HepG2 (cell line): ENCODE measurements around the gene EFNB1. TPM values are rescaled to one million over a fixed set of nuclear protein-coding genes. Genes with fewer than 3 reads are reported as not detected.

Experiments
- ATAC-seq: fragments of 200-7000 bp; cut with Tn5 transposase; 3 replicates; pipeline ENCODE4 v1.9.1; 2020; ENCODE audit warnings: mild to moderate bottlenecking, moderate library complexity
- BruUV-seq: library from RNA; stranded (reverse); fragments of 400-500 nt; replicated peaks from 2 replicates; lab custom pipeline; 2021; lab: Mats Ljungman, UMichigan
- CTCF ChIA-PET: fragments of 300-600 bp; formaldehyde crosslinking; extraction: SDS; loops from one replicate; lab custom pipeline; 2021; ENCODE audit warnings: low total read pairs, inconsistent platforms, low intra/inter-chr PET ratio; lab: Yijun Ruan, JAX
- POLR2A ChIA-PET: fragments of 350-600 bp; sonication (Branson Sonifier 250); formaldehyde crosslinking; loops from one replicate; lab custom pipeline; 2020; ENCODE audit warnings: antibody characterized with exemption, inconsistent platforms; lab: Yijun Ruan, JAX
- DNase-seq: peaks from one replicate; pipeline ENCODE4 v3.0.0-alpha.2; 2015; ENCODE audit warnings: low spot score
- FAIRE-seq: peaks from 3 replicates; lab custom pipeline; 2011; peaks lifted over from hg19 to GRCh38; lab: Jason Lieb, UNC
- H2AFZ ChIP-seq: one replicate; pipeline ENCODE4 v1.6.1; 2011; ENCODE audit warnings: low read length, inconsistent platforms
- H3K27ac ChIP-seq: fragments of 300-600 bp; 3 replicates; pipeline ENCODE4 v1.8.0; 2011; ENCODE audit warnings: mixed run types, mild to moderate bottlenecking, mixed read lengths, low read length, inconsistent platforms; ENCODE audit not compliant: insufficient read depth; ENCODE audit errors: extremely low read length
- H3K27me3 ChIP-seq, 2 experiments: fragments of 200-600 bp in 1 of 2; 2 replicates in 1 of 2; 3 replicates in 1 of 2; pipeline versions ENCODE4 v1.6.0 to v1.8.0; 2011; ENCODE audit warnings: low read length in 2 of 2, mild to moderate bottlenecking in 2 of 2, moderate library complexity in 2 of 2, inconsistent platforms in 1 of 2; ENCODE audit not compliant: insufficient read depth in 2 of 2, control insufficient read depth in 1 of 2
- H3K36me3 ChIP-seq, 2 experiments: fragments of 200-600 bp in 1 of 2; replicated peaks in 1 of 2; 2 replicates in 1 of 2; 3 replicates in 1 of 2; pipeline versions ENCODE4 v1.5.1 to v1.8.0; 2011; ENCODE audit warnings: low read length in 2 of 2, inconsistent platforms in 1 of 2; ENCODE audit not compliant: insufficient read depth in 2 of 2, control insufficient read depth in 1 of 2
- H3K4me1 ChIP-seq: 2 replicates; pipeline ENCODE4 v1.5.1; 2012; ENCODE audit warnings: low read length, inconsistent platforms; ENCODE audit not compliant: insufficient read depth
- H3K4me2 ChIP-seq: 2 replicates; pipeline ENCODE4 v1.6.0; 2011; ENCODE audit warnings: low read depth, low read length, inconsistent platforms
- H3K4me3 ChIP-seq, 3 experiments: fragments of 200-600 bp in 1 of 3; sonication (generic), shearing (Covaris generic) in 1 of 3; replicated peaks in 1 of 3; 2 replicates each; pipeline ENCODE4 v1.5.1; 2011 to 2016; ENCODE audit warnings: low read length in 3 of 3, inconsistent platforms in 2 of 3, low read depth in 2 of 3, mild to moderate bottlenecking in 2 of 3, control low read depth in 1 of 3, mixed read lengths in 1 of 3; ENCODE audit not compliant: insufficient read depth in 1 of 3
- H3K79me2 ChIP-seq: one replicate; pipeline ENCODE4 v1.6.1; 2011; ENCODE audit warnings: low read length, inconsistent platforms; ENCODE audit not compliant: insufficient read depth
- H3K9ac ChIP-seq: 2 replicates; pipeline ENCODE4 v1.6.0; 2011; ENCODE audit warnings: mild to moderate bottlenecking, low read depth, low read length, inconsistent platforms; ENCODE audit not compliant: insufficient read depth
- H3K9me3 ChIP-seq: 2 replicates; pipeline ENCODE4 v1.5.1; 2012; ENCODE audit warnings: mild to moderate bottlenecking, low read length
- H4K20me1 ChIP-seq: 2 replicates; pipeline ENCODE4 v1.6.0; 2011; ENCODE audit warnings: inconsistent platforms, mild to moderate bottlenecking, low read length, moderate library complexity; ENCODE audit not compliant: insufficient read depth
- BCLAF1 ChIP-seq: fragments of 450-650 bp; IDR thresholded peaks from 2 replicates; pipeline ENCODE4 v1.6.1; 2017; ENCODE audit warnings: mild to moderate bottlenecking
- CHCHD3 ChIP-seq: sonication (generic); formaldehyde crosslinking; IDR thresholded peaks from 2 replicates; pipeline ENCODE4 v1.8.0; 2022; ENCODE audit warnings: mild to moderate bottlenecking, missing genetic modification reagents, moderate library complexity
- DDIT3 ChIP-seq: sonication (generic); formaldehyde crosslinking; IDR thresholded peaks from 2 replicates; pipeline ENCODE4 v1.4.0; 2020; ENCODE audit warnings: mild to moderate bottlenecking, missing genetic modification reagents
- GTF2F1 ChIP-seq: fragments of 150-350 bp; IDR thresholded peaks from 2 replicates; pipeline ENCODE4 v1.6.1; 2014; ENCODE audit warnings: low read length
- HNRNPL ChIP-seq: fragments of 200-400 bp; formaldehyde crosslinking; IDR thresholded peaks from 2 replicates; pipeline ENCODE4 v1.6.1; 2017; ENCODE audit warnings: mild to moderate bottlenecking, low read depth, low read length
- RARG ChIP-seq: sonication (generic); formaldehyde crosslinking; IDR thresholded peaks from 2 replicates; pipeline ENCODE4 v1.4.0; 2020; ENCODE audit warnings: low read depth, mild to moderate bottlenecking, missing genetic modification reagents
- SAFB2 ChIP-seq: sonication (generic); formaldehyde crosslinking; IDR thresholded peaks from 2 replicates; pipeline ENCODE4 v1.5.1; 2020; ENCODE audit warnings: missing genetic modification reagents, low read depth, mild to moderate bottlenecking, borderline replicate concordance
- ZBTB2 ChIP-seq: sonication (generic); formaldehyde crosslinking; IDR thresholded peaks from 2 replicates; pipeline ENCODE4 v1.8.0; 2022; ENCODE audit warnings: low read depth, missing genetic modification reagents
- ZNF7 ChIP-seq: IDR thresholded peaks from 2 replicates; pipeline ENCODE4 v1.6.1; 2016; ENCODE audit warnings: missing biosample characterization, missing genetic modification reagents
- WGBS: methylation state at CpG from one replicate; pipeline ENCODE4 v1.1.6; 2017; ENCODE audit warnings: low lambda C conversion rate; 5-methylcytosine and 5-hydroxymethylcytosine counted together
- in situ Hi-C: cut with HindIII; loops from 2 replicates; pipeline ENCODE4 v1.10.0; 2017; ENCODE audit warnings: low pct_unique_long_range_greater_than_20kb; ENCODE audit not compliant: extremely low pct_ligation_motif_present
- intact Hi-C: fragments of 100-400 bp; cut with micrococcal nuclease; formaldehyde crosslinking; loops from one replicate; pipeline ENCODE4 v1.10.0; 2022; ENCODE audit not compliant: unreplicated experiment
- polyA plus RNA-seq, 8 experiments: library from polyadenylated mRNA; depleted of rRNA in 3 of 8; stranded (reverse) in 7 of 8; unstranded in 1 of 8; fragments of >200 nt; fragmentation: Illumina TruSeq in 4 of 8; extraction: Trizol in 4 of 8; gene quantifications; 2 replicates each; pipeline versions ENCODE4 v1.2.1 to v1.2.3, GENCODE V29; 2011 to 2016; ENCODE audit warnings: low read depth in 4 of 8, missing spikeins in 1 of 8, mixed read lengths in 1 of 8; ENCODE audit not compliant: insufficient read depth in 1 of 8
- total RNA-seq, 5 experiments: library from RNA; depleted of rRNA; stranded (reverse); fragments of >200 nt; fragmentation: Illumina TruSeq; extraction: Trizol; gene quantifications; 2 replicates each; pipeline ENCODE4 v1.2.3, GENCODE V29; 2016; ENCODE audit warnings: low read depth in 1 of 5
- TF ChIP-seq, protein P1 (sequence below): sonication (generic); formaldehyde crosslinking; IDR thresholded peaks from 2 replicates; pipeline ENCODE4 v1.4.0; 2020; ENCODE audit warnings: missing genetic modification reagents, borderline replicate concordance
- TF ChIP-seq, protein P2 (sequence below): IDR thresholded peaks from 2 replicates; pipeline ENCODE4 v1.6.1; 2016; ENCODE audit warnings: missing compliant biosample characterization, missing genetic modification reagents, borderline replicate concordance

The EFNB1 gene
- total and polyA plus RNA-seq, 2 of the 13 experiments (the other 11 are each of a cell fraction or from before 2014, with no cell fraction given), result 4.0 to 4.1 TPM

DNA sequence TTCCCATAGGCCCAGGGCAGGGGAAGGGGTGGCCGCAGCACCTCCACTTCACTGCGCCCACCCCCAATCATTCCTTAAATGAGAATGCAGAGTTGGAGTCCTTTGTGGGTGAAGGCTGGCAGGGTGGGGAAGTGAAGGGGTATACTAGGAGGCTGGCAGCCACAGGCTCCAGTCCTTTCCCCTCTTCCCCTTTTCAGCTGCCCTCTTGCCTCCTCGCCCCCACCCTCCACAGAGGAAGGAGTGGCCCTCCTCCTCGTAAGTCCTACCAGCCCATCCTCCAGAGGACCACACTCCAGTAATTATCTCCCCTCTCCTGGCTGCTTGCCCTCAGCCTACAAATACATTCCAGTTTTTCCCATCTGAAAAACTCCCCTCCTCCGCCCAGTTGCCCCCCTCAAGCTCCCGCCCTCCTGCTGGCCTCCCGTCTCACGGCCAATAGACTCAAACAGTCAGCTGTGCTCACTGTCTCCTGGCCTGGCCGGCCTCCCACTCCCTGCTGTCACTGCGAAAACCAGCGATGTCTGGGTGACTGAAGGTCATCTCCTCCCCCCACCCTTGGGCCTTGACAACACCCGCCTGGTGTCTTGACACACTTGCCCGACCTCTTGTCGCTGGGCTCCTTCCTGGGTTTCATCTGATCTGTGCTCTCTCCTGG lies 38.8 kb downstream of the EFNB1 start (continued):
- TF ChIP-seq BCLAF1 (no peak), CHCHD3 (CRISPR knock-in tag) (no peak)

GRCh38 chrX:68868316-68868715 lies 39.5 kb downstream of the EFNB1 start:
- ATAC-seq, result no peak
- Histone ChIP-seq H3K36me3 (no peaks in the 10 kb centered on the region), H3K9me3 (no peaks in the 10 kb centered on the region), H2AFZ (no peak overlapping the region), H3K4me1 (peaks cover 17% of the 10 kb centered on the region), H3K9ac (no peak overlapping the region), H3K4me2 (no peak overlapping the region), H3K27me3 (no peaks in the 10 kb centered on the region), H4K20me1 (no peaks in the 10 kb centered on the region), H3K79me2 (no peaks in the 10 kb centered on the region), H3K4me3 (no peak overlapping the region), H3K27ac (no peak overlapping the region)
- ChIA-PET POLR2A (no interaction called here), CTCF (no interaction called here)
- 5% methylated on average over 3 of the region's 3 CpGs for WGBS
- FAIRE-seq, result no peak
- DNase-seq, result no peak
- BruUV-seq, result no TSS peak
- intact Hi-C loops, result no loop called here
- in situ Hi-C loops, result no loop called here
- TF ChIP-seq, protein P1, sequence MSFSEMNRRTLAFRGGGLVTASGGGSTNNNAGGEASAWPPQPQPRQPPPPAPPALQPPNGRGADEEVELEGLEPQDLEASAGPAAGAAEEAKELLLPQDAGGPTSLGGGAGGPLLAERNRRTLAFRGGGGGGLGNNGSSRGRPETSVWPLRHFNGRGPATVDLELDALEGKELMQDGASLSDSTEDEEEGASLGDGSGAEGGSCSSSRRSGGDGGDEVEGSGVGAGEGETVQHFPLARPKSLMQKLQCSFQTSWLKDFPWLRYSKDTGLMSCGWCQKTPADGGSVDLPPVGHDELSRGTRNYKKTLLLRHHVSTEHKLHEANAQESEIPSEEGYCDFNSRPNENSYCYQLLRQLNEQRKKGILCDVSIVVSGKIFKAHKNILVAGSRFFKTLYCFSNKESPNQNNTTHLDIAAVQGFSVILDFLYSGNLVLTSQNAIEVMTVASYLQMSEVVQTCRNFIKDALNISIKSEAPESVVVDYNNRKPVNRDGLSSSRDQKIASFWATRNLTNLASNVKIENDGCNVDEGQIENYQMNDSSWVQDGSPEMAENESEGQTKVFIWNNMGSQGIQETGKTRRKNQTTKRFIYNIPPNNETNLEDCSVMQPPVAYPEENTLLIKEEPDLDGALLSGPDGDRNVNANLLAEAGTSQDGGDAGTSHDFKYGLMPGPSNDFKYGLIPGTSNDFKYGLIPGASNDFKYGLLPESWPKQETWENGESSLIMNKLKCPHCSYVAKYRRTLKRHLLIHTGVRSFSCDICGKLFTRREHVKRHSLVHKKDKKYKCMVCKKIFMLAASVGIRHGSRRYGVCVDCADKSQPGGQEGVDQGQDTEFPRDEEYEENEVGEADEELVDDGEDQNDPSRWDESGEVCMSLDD (CRISPR knock-in tag), result no peak
- TF ChIP-seq RARG (CRISPR knock-in tag), result no peak
- TF ChIP-seq, protein P2, sequence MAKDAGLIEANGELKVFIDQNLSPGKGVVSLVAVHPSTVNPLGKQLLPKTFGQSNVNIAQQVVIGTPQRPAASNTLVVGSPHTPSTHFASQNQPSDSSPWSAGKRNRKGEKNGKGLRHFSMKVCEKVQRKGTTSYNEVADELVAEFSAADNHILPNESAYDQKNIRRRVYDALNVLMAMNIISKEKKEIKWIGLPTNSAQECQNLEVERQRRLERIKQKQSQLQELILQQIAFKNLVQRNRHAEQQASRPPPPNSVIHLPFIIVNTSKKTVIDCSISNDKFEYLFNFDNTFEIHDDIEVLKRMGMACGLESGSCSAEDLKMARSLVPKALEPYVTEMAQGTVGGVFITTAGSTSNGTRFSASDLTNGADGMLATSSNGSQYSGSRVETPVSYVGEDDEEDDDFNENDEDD (CRISPR knock-in tag), result no peak
- no peak for TF ChIP-seq DDIT3
- no peak for TF ChIP-seq ZBTB2 (CRISPR knock-in tag)
- TF ChIP-seq GTF2F1, result no peak
- TF ChIP-seq ZNF7 (CRISPR knock-in tag), result no peak
- TF ChIP-seq HNRNPL, result no peak
- no peak for TF ChIP-seq SAFB2 (CRISPR knock-in tag)
